HG02885 (cell line): ENCODE measurements around the gene TANGO6.

Experiments used
- ATAC-seq: cut with Tn5 transposase; IDR thresholded peaks from one replicate; pipeline ENCODE4 v1.9.1; 2021; ENCODE audit warnings: mild to moderate bottlenecking; ENCODE audit not compliant: unreplicated experiment, poor library complexity

TANGO6 gene

GRCh38 chr16:69084289-69084688, 241.0 kb downstream of the TANGO6 start:
- no peak for ATAC-seq

DNA sequence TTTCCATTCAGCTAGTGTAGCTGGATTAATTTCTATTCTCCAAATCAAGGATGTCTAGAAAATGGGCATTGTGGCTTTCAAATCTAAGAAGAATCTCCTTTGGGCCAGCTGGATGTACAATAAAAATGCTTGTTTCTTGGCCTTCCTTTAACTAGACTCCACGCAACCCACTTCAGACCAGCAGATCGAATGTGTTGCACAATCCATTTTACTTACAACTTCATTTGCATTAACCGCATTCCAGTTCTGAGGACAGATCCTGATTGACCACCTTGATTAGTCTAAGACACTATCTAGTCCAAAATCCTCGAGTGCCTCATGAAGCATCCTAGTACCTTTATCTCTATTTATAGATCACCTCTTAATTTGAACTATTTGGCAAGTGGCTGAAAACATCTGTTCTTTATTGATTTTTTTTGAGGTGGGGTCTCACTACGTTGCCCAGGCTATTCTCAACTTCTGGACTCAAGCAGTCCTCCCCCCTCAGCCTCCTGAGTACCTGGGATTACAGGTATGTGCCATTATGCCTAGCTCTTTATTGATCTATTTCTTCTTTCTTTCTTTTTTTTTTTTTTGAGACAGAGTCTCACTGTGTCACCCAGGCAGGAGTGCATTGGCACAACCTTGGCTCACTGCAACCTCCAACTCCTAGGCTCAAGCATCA, 241.8 kb downstream of the TANGO6 start:
- ATAC-seq = no peak

DNA sequence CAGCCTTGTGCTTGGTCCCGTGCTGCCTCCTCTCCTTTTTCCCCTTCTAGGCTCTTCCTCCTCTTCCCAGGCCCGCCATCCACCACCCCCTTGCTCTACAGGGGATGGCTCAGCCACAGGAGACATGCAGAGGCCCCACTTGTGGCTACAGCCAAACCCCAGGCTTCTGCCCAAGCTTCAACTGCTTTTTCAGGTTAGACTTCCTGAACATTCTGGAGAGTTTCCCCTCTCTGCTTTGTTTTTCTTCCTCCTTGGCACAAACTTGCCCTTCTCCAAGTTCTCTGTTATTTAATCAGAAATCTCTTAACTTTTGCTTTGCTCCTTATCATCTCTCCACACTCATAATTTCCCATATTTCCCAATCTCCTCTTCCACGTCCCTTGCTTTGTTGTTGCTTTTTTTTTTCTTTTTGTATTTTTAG, 243.8 kb downstream of the TANGO6 start:
- ATAC-seq = no peak

DNA sequence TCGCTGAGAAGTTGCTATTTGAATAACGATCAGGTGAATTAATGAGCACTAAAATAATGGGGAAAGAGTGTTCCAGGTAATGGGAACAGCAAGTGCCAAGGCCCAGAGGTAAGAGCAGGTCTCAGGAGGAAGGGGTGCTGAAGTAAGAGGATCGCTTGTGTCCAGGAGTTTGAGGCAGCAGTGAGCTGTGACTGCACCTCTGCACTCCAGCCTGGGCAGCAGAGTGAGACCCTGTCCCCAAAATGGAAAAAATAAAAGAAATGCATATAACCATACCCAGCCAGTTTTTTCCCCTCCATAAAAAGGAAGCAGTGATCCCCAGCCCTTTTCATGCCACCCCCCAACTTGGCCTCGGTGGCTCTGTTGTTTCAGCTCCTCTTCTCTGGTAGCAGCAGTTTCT, 245.4 kb downstream of the TANGO6 start:
- ATAC-seq = no peak

DNA sequence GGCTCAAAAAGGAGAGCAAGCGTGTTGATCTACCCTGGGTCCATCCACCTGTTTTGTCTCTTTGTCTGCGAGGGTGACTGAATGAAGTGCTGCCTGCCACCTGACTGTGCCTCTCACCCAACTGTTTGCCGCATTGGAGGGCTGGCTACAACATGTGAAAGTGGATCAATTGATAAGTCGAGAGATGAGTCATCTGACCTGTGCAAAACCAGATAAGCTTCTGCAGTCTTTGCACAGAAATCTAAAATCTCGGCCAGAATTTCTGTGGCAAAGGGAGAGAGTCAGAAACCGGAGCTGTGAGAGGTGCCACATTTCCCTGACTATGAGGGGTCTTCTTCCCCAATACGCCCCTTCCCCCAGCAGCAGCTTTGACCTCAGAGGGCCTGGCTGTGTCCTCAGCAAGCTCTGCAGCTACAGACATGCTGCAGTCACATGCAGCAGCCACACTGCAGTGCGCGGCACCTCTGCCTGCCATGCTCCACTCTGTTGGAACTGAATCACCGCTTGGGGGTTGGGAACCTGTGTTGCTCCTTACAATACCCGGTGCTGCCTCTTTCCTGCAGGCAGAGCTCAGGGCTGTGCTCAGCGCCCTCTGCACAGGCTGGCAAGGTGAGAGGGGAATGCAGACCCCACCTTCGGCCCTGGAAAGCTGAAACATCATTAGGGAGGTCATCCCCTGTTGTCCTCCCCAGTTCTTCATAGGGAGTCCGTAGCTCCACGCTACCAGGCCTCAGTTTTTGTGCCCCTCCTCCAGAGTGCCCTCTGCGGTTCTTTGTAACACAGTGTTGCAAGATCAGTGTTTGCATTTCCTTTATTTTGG, 246.0 kb downstream of the TANGO6 start:
- no peak for ATAC-seq

- ATAC-seq = no peak
These were observed 250.6 kb downstream of the TANGO6 start for GRCh38 chr16:69093974-69094373.

DNA sequence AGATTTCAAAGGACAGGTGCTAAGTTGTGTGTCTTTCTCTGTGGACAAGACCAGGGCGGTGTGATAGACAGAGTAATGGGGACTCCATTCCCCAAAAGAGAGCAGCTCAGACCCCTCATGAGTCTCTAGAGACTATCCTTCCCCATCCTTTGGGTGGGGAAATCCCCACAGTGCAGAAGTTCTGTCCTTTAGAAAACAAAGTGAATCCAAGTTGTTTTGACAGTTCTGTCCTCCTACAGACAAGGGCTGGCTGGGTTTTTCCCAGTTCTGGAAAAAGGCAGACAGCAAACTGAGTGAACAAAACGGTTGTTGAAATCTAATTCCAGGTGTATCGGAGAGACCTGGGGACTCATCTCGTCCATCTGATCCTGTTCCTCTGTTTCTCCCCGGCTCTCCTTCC, 251.2 kb downstream of the TANGO6 start:
- ATAC-seq = no peak

DNA sequence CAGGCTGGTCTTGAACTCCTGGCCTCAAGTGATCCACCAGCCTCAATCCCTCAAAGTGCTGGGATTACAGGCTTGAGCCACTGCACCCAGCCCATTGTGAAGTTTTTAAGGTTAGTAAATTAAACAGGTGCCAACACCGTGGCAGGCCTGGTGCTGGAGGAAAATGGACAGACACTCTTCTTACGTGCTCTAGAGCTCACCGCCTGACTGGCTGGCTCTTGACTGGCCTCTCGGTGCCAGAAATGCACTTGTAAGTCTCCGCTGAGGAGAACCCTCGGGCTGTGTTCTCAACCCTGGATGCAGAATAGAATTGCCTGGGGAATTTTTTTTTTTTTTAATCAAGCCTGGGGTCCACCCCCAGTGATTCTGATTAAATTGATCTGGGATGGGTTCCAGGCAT, 251.9 kb downstream of the TANGO6 start:
- ATAC-seq = no peak

- no peak for ATAC-seq
These were observed 256.9 kb downstream of the TANGO6 start for GRCh38 chr16:69100071-69100691.

DNA sequence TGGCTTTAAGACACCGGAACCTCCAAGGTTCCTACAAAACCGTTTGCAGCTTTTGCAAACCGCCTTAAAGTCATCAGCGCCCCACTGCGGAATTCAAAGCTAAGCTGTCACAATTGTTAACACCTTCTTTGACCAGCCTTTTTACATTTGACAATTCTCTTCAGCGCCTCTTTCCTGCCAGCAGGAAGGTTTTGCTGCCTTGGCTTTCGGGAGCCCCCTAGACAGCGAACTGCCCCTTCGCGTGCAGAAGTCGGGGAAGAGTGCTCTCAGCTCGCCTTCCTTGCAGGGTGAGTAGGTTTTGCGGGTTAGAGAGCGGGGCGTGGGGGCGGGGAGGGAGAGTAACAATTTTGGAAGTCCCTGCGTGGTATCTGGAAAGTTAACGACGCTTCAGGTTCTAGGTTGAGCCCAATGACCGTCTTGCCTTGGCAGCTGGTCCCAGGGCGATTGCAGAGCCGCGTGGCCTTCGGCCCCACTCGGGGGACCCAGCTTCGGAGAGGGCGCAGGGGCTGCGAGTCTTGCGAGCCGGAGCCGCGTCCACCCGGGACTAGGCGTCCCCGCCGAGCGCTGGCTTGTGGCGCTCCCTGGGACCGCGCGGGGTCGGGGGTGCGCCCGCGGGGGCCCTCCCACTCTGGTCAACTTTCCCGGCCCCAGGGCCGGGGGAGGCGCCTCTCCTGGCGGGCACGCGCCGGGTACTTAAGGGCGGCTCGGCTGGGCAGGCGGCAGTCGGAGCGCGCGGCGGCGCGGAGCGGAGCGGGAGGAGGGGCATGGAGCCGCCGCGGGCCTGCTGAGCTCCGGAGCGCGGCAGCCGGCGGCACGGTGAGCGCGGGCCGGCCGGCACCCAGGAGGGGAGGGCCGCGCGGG, 262.4 kb downstream of the TANGO6 start, which contains the start of gene HAS3:
Gene HAS3, plus strand, starts transcription at position 153 of the 861 bp plus-strand sequence. CDS start 3,743 bp downstream, outside the sequence.
- no peak for ATAC-seq

GRCh38 chr16:69106491-69107315, 263.4 kb downstream of the TANGO6 start:
- no peak for ATAC-seq

DNA sequence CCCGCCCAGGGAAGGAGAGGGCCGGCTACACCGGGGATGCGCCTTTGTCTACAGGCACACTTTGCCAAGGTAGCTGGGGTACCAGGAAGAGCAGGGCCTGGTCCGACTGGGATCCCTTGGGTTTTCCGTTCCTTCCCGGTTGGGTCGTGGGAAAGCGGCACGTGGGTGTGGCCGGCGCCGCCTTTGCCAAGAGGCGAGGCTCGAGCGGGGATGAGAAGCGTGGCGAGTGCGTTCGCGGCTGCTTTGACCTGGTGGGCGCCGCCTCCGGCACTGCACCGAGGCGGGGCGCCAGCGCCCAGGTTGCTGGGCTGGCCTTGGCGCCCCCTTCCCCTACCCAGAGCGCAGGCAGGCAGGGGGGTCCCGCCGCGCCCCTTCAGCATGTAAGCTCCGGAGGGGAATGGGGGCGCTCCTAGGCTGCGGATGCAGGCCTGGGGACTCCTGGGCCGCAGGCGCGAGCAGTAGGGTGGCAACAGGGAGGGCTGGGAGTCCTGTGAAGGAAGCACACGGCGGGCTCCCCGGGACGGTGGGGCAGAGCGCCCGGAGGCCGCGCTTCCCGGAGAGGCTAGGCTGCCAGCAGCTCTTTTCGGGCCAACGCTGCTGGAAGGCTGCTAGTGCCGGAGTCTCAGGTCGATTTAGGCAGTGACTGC, 264.1 kb downstream of the TANGO6 start:
- ATAC-seq = no peak

- no peak for ATAC-seq
These were observed 265.0 kb downstream of the TANGO6 start for GRCh38 chr16:69108064-69108904.

GRCh38 chr16:69108905-69109252, 265.5 kb downstream of the TANGO6 start:
- ATAC-seq = no peak

GRCh38 chr16:69109486-69110270, 266.3 kb downstream of the TANGO6 start:
- ATAC-seq = no peak

DNA sequence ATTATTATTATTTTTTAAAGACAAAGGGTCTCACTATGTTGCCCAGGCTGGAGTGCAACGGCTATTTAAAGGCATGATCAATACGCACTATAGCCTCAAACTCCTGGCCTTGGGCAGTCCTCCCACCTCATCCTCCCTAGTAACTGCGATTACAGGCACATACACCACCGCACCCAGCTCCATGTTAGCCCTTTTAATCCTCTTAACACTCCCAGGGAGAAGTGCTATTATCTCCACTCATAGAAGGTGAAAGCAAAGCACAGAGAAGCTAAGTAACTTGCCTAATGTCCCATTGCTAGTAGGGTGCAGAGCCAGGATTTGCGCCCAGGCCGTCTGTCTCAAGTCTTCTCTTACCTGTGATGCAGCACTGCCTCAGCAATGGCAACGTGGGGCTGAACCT, 267.1 kb downstream of the TANGO6 start:
- no peak for ATAC-seq

DNA sequence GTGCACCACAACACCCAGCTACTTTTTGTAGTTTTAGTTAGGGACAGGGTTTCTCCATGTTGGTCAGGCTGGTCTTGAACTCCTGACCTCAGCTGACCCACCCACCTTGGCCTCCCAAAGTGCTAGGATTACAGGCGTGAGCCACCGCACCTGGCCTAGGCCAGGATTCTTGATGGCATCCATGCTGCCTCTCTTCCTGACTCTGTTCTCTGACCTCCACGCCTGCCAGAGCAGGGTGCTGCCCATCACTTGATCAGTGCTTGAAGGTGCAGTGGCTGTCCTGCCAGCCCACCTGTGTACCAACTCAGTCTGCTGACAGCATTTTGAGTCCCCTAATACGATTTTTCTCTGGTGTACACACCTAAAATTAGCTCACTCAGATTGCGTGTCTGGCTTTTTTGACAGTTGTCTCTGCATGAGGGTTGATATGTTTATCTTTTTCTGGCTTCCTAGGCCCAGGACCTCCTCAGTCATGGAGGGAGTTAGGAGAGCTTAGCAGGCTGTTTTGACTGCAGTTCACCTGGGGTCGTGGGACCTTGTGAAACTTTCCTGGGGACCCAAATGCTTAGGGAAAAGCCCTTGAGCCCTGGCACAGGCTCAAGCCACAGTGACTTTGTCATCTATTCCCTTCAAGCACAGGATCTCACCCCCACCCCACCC, 268.0 kb downstream of the TANGO6 start:
- ATAC-seq = no peak
